Activated T-cell treated with anti-CD3 and anti-CD28 coated beads, Interleukin-2, amount 50 U/mL, for 48 hours (primary cell): ENCODE results near the gene ELF2.
A peak's percentile ranks its signal among the peaks of the same experiment; 100 is the strongest.
"Not testable (repeated sequence)": the region's sequence is repeated elsewhere in the genome, so short reads cannot be mapped to it uniquely, and the experiment has no call there.

ENCODE experiments used
- DNase-seq, 2 experiments: peaks; one replicate each; pipeline ENCODE4 v3.0.0-alpha.2; 2020

ELF2 gene

GRCh38 chr4:139015269-139015947 is 161.6 kb downstream of the ELF2 start, which contains the start of gene NOCT:
TSS of gene NOCT (plus strand) at chr4:139015781. CDS start at chr4:139015982, 201 bp downstream.
- DNase-seq = peak; percentile 93 to 94

- peak in 1 of 2 experiments; percentile 29 for DNase-seq
Measured at GRCh38 chr4:139014371-139015268, 162.4 kb downstream of the ELF2 start.

GRCh38 chr4:139011225-139011950 is 165.6 kb downstream of the ELF2 start:
- no peak for DNase-seq

GRCh38 chr4:139009702-139010101 is 167.3 kb downstream of the ELF2 start:
- no peak for DNase-seq

GRCh38 chr4:139008278-139008677 is 168.7 kb downstream of the ELF2 start:
- DNase-seq = not testable (repeated sequence)

- no peak for DNase-seq
Measured at GRCh38 chr4:139007640-139008039, 169.4 kb downstream of the ELF2 start.
